ENCODE results near the gene PRAME. TPM values are rescaled to one million over a fixed set of nuclear protein-coding genes. Genes with fewer than 3 reads are reported as not detected.

PRAME gene
- total RNA-seq, 1 experiment from 2014 or later: not detected

GRCh38 chr22:22556578-22556977, 2.5 kb downstream of the PRAME start:
- no TSS peak for BruUV-seq (replicated peaks)
- DNase-seq: no peak
- peaks cover 4% of the 10 kb centered on the region for H3K27me3 Mint-ChIP-seq (ENCODE audit: insufficient read depth, unreplicated experiment)
- H3K4me1 ChIP-seq: no peaks in the 10 kb centered on the region
- no peaks in the 10 kb centered on the region for H3K36me3 ChIP-seq (ENCODE audit: control insufficient read depth, insufficient read depth, low read length)
- H3K9me3 ChIP-seq: no peaks in the 10 kb centered on the region
- H3K9me3 Mint-ChIP-seq (ENCODE audit: unreplicated experiment): no peaks in the 10 kb centered on the region
- no peak overlapping the region for H3K27ac Mint-ChIP-seq (ENCODE audit: unreplicated experiment)
- H3K4me3 ChIP-seq (ENCODE audit: low read depth, low read length): no peak overlapping the region
- H3K27me3 ChIP-seq (replicated peaks; ENCODE audit: control insufficient read depth, insufficient read depth, low read length): no peaks in the 10 kb centered on the region
- TF ChIP-seq CTCF (IDR thresholded peaks at IDR 0.05; ENCODE audit: insufficient read depth in 1 of 2, low read depth in 1 of 2, low read length in 1 of 2, severe bottlenecking in 1 of 2, unreplicated experiment in 1 of 2): no peak
- POLR2A ChIA-PET: no interaction called here
- no peaks in the 10 kb centered on the region for H3K4me1 Mint-ChIP-seq (ENCODE audit: low read depth, unreplicated experiment)
- H3K4me3 Mint-ChIP-seq (ENCODE audit: unreplicated experiment): no peak overlapping the region
- no peaks in the 10 kb centered on the region for H3K36me3 Mint-ChIP-seq (ENCODE audit: insufficient read depth, unreplicated experiment)
- intact Hi-C loops (cut with micrococcal nuclease; ENCODE audit: unreplicated experiment): no loop called here
- CTCF ChIA-PET: no interaction called here

- Histone ChIP-seq H3K4me3 (ENCODE audit: low read depth, low read length) (no peak overlapping the region), H3K27me3 (replicated peaks; ENCODE audit: control insufficient read depth, insufficient read depth, low read length) (no peaks in the 10 kb centered on the region), H3K9me3 (no peaks in the 10 kb centered on the region), H3K36me3 (ENCODE audit: control insufficient read depth, insufficient read depth, low read length) (no peaks in the 10 kb centered on the region), H3K4me1 (no peaks in the 10 kb centered on the region)
- no peak for TF ChIP-seq CTCF (IDR thresholded peaks at IDR 0.05; ENCODE audit: insufficient read depth in 1 of 2, low read depth in 1 of 2, low read length in 1 of 2, severe bottlenecking in 1 of 2, unreplicated experiment in 1 of 2)
- DNase-seq: no peak
- H3K27me3 Mint-ChIP-seq (ENCODE audit: insufficient read depth, unreplicated experiment): peaks cover 4% of the 10 kb centered on the region
- no peaks in the 10 kb centered on the region for H3K9me3 Mint-ChIP-seq (ENCODE audit: unreplicated experiment)
- H3K27ac Mint-ChIP-seq (ENCODE audit: unreplicated experiment): no peak overlapping the region
- intact Hi-C loops (cut with micrococcal nuclease; ENCODE audit: unreplicated experiment): no loop called here
- no TSS peak for BruUV-seq (replicated peaks)
- POLR2A ChIA-PET: no interaction called here
- CTCF ChIA-PET: interaction anchor here (0.7 kb wide), 1 partner anchor 100 kb away, joined by 5 read pairs; no protein-coding TSS in a partner anchor
- no peak overlapping the region for H3K4me3 Mint-ChIP-seq (ENCODE audit: unreplicated experiment)
- H3K36me3 Mint-ChIP-seq (ENCODE audit: insufficient read depth, unreplicated experiment): no peaks in the 10 kb centered on the region
- no peaks in the 10 kb centered on the region for H3K4me1 Mint-ChIP-seq (ENCODE audit: low read depth, unreplicated experiment)
Observed at GRCh38 chr22:22555596-22555995, 3.5 kb downstream of the PRAME start.

- no TSS peak for BruUV-seq (replicated peaks)
- no peak overlapping the region for H3K27ac Mint-ChIP-seq (ENCODE audit: unreplicated experiment)
- Histone ChIP-seq H3K9me3 (no peaks in the 10 kb centered on the region), H3K4me1 (no peaks in the 10 kb centered on the region), H3K4me3 (ENCODE audit: low read depth, low read length) (no peak overlapping the region), H3K36me3 (ENCODE audit: control insufficient read depth, insufficient read depth, low read length) (no peaks in the 10 kb centered on the region), H3K27me3 (replicated peaks; ENCODE audit: control insufficient read depth, insufficient read depth, low read length) (no peaks in the 10 kb centered on the region)
- DNase-seq: no peak
- H3K4me3 Mint-ChIP-seq (ENCODE audit: unreplicated experiment): no peak overlapping the region
- intact Hi-C loops (cut with micrococcal nuclease; ENCODE audit: unreplicated experiment): loop anchor here (5.0 kb wide), 1 partner anchor 92 kb away; no protein-coding TSS in a partner anchor
- no peaks in the 10 kb centered on the region for H3K4me1 Mint-ChIP-seq (ENCODE audit: low read depth, unreplicated experiment)
- no peaks in the 10 kb centered on the region for H3K36me3 Mint-ChIP-seq (ENCODE audit: insufficient read depth, unreplicated experiment)
- no peak for TF ChIP-seq CTCF (IDR thresholded peaks at IDR 0.05; ENCODE audit: insufficient read depth in 1 of 2, low read depth in 1 of 2, low read length in 1 of 2, severe bottlenecking in 1 of 2, unreplicated experiment in 1 of 2)
- ChIA-PET CTCF (interaction anchor here (1.0 kb wide), 1 partner anchor 91 kb away, joined by 3 read pairs; no protein-coding TSS in a partner anchor), POLR2A (no interaction called here)
- H3K9me3 Mint-ChIP-seq (ENCODE audit: unreplicated experiment): no peaks in the 10 kb centered on the region
- H3K27me3 Mint-ChIP-seq (ENCODE audit: insufficient read depth, unreplicated experiment): no peaks in the 10 kb centered on the region
Observed at GRCh38 chr22:22554587-22555284, 4.3 kb downstream of the PRAME start.
